GM23338 (cell line): ENCODE results near the gene TAS2R30. TPM values are rescaled to one million over a fixed set of nuclear protein-coding genes. Genes with fewer than 3 reads are reported as not detected.

Experiments
- ATAC-seq: fragments of 200-7000 bp; cut with Tn5 transposase; 3 replicates; pipeline ENCODE4 v1.9.1; 2020
- DNase-seq: peaks from one replicate; pipeline ENCODE4 v3.0.0-alpha.2; 2015; ENCODE audit warnings: low spot score
- H2AFZ ChIP-seq: fragments of 200-600 bp; sonication (generic); 2 replicates; pipeline ENCODE4 v1.8.0; 2016; ENCODE audit warnings: antibody characterized with exemption, mild to moderate bottlenecking, moderate library complexity
- H3F3A ChIP-seq: fragments of 200-600 bp; sonication (generic); replicated peaks from 2 replicates; pipeline ENCODE4 v1.8.0; 2017; ENCODE audit warnings: antibody characterized with exemption, mixed run types, low read depth
- H3K27ac ChIP-seq: fragments of 200-600 bp; sonication (generic); 2 replicates; pipeline ENCODE4 v1.6.1; 2016; ENCODE audit warnings: low read depth
- H3K27me3 ChIP-seq: fragments of 200-600 bp; sonication (generic); 2 replicates; pipeline ENCODE4 v1.8.0; 2016; ENCODE audit warnings: mild to moderate bottlenecking, mixed run types, moderate library complexity; ENCODE audit not compliant: insufficient read depth
- H3K36me3 ChIP-seq: fragments of 200-600 bp; sonication (generic); 2 replicates; pipeline ENCODE4 v1.8.0; 2016; ENCODE audit warnings: mild to moderate bottlenecking; ENCODE audit not compliant: insufficient read depth
- H3K4me1 ChIP-seq: fragments of 200-600 bp; sonication (generic); 2 replicates; pipeline ENCODE4 v1.8.0; 2016; ENCODE audit warnings: mild to moderate bottlenecking, moderate library complexity; ENCODE audit not compliant: insufficient read depth
- H3K4me2 ChIP-seq: fragments of 200-600 bp; sonication (generic); 2 replicates; pipeline ENCODE4 v1.7.1; 2017; ENCODE audit warnings: mixed run types
- H3K4me3 ChIP-seq: fragments of 200-600 bp; sonication (generic); 2 replicates; pipeline ENCODE4 v1.6.1; 2016; ENCODE audit warnings: mixed run types
- H3K79me2 ChIP-seq: fragments of 200-600 bp; sonication (generic); replicated peaks from 2 replicates; pipeline ENCODE4 v1.8.0; 2017; ENCODE audit warnings: mild to moderate bottlenecking; ENCODE audit not compliant: insufficient read depth
- H3K9me2 ChIP-seq: fragments of 200-600 bp; sonication (generic); 2 replicates; pipeline ENCODE4 v1.8.0; 2017; ENCODE audit not compliant: insufficient read depth
- H4K20me1 ChIP-seq: fragments of 200-600 bp; sonication (generic); replicated peaks from 2 replicates; pipeline ENCODE4 v1.8.0; 2017; ENCODE audit warnings: mild to moderate bottlenecking; ENCODE audit not compliant: insufficient read depth
- H3K27ac Mint-ChIP-seq: 2 replicates; pipeline ENCODE4 v1.8.0; 2020; ENCODE audit warnings: inconsistent platforms, mild to moderate bottlenecking, moderate library complexity, mixed read lengths
- H3K27me3 Mint-ChIP-seq: 3 replicates; pipeline ENCODE4 v1.8.0; 2022; ENCODE audit warnings: low read depth, mild to moderate bottlenecking, moderate library complexity, mixed read lengths, inconsistent platforms; ENCODE audit not compliant: insufficient read depth, poor library complexity
- H3K36me3 Mint-ChIP-seq: 3 replicates; pipeline ENCODE4 v1.8.0; 2021; ENCODE audit warnings: low read depth, mild to moderate bottlenecking, inconsistent platforms, moderate library complexity, mixed read lengths
- H3K4me1 Mint-ChIP-seq: 3 replicates; pipeline ENCODE4 v1.8.0; 2020; ENCODE audit warnings: mild to moderate bottlenecking, inconsistent platforms, mixed read lengths
- H3K4me3 Mint-ChIP-seq: 3 replicates; pipeline ENCODE4 v1.8.0; 2021; ENCODE audit warnings: moderate library complexity, mild to moderate bottlenecking, inconsistent platforms, mixed read lengths
- H3K9me3 Mint-ChIP-seq: 3 replicates; pipeline ENCODE4 v1.8.0; 2020; ENCODE audit warnings: moderate library complexity, mild to moderate bottlenecking, inconsistent platforms, mixed read lengths
- CREB1 ChIP-seq: fragments of 250-450 bp; sonication (Bioruptor Pico); IDR thresholded peaks from 2 replicates; pipeline ENCODE4 v1.5.0; 2020; ENCODE audit warnings: low read depth, mild to moderate bottlenecking, moderate library complexity
- EZH2 ChIP-seq: fragments of 200-600 bp; sonication (generic); IDR thresholded peaks from one replicate; pipeline ENCODE4 v1.8.0; 2017; ENCODE audit warnings: antibody characterized with exemption, mild to moderate bottlenecking, low read depth; ENCODE audit not compliant: unreplicated experiment
- EZH2phosphoT487 ChIP-seq: fragments of 200-600 bp; sonication (generic); IDR thresholded peaks from one replicate; pipeline ENCODE4 v1.8.1; 2018; ENCODE audit warnings: antibody characterized with exemption; ENCODE audit not compliant: unreplicated experiment
- JUNB ChIP-seq: IDR thresholded peaks from one replicate; pipeline ENCODE4 v1.6.1; 2016; ENCODE audit warnings: antibody characterized with exemption; ENCODE audit not compliant: unreplicated experiment
- NANOG ChIP-seq: IDR thresholded peaks from 2 replicates; pipeline ENCODE4 v1.6.1; 2016; ENCODE audit warnings: antibody characterized with exemption, borderline replicate concordance
- POLR2AphosphoS5 ChIP-seq: IDR thresholded peaks from 2 replicates; pipeline ENCODE4 v1.6.1; 2016; ENCODE audit warnings: antibody characterized with exemption, low read depth
- STAT1 ChIP-seq: IDR thresholded peaks from one replicate; pipeline ENCODE4 v1.6.1; 2016; ENCODE audit warnings: antibody characterized with exemption; ENCODE audit not compliant: unreplicated experiment
- ZNF114 ChIP-seq: fragments of 250-450 bp; sonication (Bioruptor Pico); IDR thresholded peaks from 2 replicates; pipeline ENCODE4 v1.5.0; 2020; ENCODE audit warnings: mild to moderate bottlenecking, moderate library complexity
- ZNF331 ChIP-seq: fragments of 250-450 bp; sonication (Bioruptor Pico); IDR thresholded peaks from 2 replicates; pipeline ENCODE4 v1.5.0; 2020; ENCODE audit warnings: low read depth, mild to moderate bottlenecking, moderate library complexity
- polyA plus RNA-seq: library from polyadenylated mRNA; unstranded; fragments of >200 nt; fragmentation: Nextera tagmentation; extraction: Ambion mirVana; gene quantifications from 2 replicates; pipeline ENCODE4 v1.2.1, GENCODE V29; 2016
- total RNA-seq: library from RNA; depleted of rRNA; stranded (reverse); fragments of >200 nt; shearing (Covaris generic); gene quantifications from 2 replicates; pipeline ENCODE4 v1.2.3, GENCODE V29; 2014
- TF ChIP-seq, protein P1 (sequence below): IDR thresholded peaks from one replicate; pipeline ENCODE4 v1.6.1; 2018; ENCODE audit warnings: antibody characterized with exemption; ENCODE audit not compliant: unreplicated experiment
- TF ChIP-seq, protein P2 (sequence below): fragments of 250-450 bp; sonication (Bioruptor Pico); IDR thresholded peaks from 2 replicates; pipeline ENCODE4 v1.5.0; 2020; ENCODE audit warnings: mild to moderate bottlenecking, moderate library complexity
- TF ChIP-seq, protein P3 (sequence below), 2 experiments: fragments of 200-600 bp in 1 of 2; sonication (generic) in 1 of 2; conservative IDR thresholded peaks; 2 replicates each; pipeline versions ENCODE4 v1.5.1 to v1.6.1; 2016 to 2017; ENCODE audit warnings: antibody characterized with exemption in 2 of 2, low read depth in 2 of 2, mild to moderate bottlenecking in 2 of 2, moderate library complexity in 1 of 2
- TF ChIP-seq, protein P4 (sequence below): IDR thresholded peaks from 2 replicates; pipeline ENCODE4 v1.6.1; 2016; ENCODE audit warnings: antibody characterized with exemption

The TAS2R30 gene
- total and polyA plus RNA-seq, 2 experiments from 2014 or later = 0.39 to 13.7 TPM

DNA sequence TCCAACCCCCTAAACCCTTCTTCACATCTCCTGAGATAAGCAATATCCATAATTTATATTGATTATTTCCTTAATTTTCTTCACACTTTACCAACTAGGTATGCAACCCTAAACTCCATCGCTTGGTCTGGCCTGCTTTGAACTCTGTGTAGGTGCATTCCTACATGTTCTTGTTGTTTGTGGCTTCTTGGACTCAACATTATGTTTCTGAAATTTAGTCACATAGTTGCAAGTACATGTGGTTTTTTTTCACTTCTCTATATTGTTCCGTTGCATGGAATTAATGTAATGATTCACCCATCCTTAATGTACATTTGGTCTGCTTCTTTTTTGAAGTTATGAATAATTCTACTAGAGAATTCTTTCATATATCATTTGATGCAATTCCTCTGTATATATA lies 1.6 kb upstream of the TAS2R30 start:
- TF ChIP-seq, protein P1, sequence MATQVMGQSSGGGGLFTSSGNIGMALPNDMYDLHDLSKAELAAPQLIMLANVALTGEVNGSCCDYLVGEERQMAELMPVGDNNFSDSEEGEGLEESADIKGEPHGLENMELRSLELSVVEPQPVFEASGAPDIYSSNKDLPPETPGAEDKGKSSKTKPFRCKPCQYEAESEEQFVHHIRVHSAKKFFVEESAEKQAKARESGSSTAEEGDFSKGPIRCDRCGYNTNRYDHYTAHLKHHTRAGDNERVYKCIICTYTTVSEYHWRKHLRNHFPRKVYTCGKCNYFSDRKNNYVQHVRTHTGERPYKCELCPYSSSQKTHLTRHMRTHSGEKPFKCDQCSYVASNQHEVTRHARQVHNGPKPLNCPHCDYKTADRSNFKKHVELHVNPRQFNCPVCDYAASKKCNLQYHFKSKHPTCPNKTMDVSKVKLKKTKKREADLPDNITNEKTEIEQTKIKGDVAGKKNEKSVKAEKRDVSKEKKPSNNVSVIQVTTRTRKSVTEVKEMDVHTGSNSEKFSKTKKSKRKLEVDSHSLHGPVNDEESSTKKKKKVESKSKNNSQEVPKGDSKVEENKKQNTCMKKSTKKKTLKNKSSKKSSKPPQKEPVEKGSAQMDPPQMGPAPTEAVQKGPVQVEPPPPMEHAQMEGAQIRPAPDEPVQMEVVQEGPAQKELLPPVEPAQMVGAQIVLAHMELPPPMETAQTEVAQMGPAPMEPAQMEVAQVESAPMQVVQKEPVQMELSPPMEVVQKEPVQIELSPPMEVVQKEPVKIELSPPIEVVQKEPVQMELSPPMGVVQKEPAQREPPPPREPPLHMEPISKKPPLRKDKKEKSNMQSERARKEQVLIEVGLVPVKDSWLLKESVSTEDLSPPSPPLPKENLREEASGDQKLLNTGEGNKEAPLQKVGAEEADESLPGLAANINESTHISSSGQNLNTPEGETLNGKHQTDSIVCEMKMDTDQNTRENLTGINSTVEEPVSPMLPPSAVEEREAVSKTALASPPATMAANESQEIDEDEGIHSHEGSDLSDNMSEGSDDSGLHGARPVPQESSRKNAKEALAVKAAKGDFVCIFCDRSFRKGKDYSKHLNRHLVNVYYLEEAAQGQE = no peak
- TF ChIP-seq EZH2phosphoT487 (no peak), POLR2AphosphoS5 (no peak), NANOG (no peak), EZH2 (no peak), STAT1 (no peak), ZNF331 (CRISPR knock-in tag) (no peak), ZNF114 (no peak), JUNB (no peak), CREB1 (CRISPR knock-in tag) (no peak)
- TF ChIP-seq, protein P2, sequence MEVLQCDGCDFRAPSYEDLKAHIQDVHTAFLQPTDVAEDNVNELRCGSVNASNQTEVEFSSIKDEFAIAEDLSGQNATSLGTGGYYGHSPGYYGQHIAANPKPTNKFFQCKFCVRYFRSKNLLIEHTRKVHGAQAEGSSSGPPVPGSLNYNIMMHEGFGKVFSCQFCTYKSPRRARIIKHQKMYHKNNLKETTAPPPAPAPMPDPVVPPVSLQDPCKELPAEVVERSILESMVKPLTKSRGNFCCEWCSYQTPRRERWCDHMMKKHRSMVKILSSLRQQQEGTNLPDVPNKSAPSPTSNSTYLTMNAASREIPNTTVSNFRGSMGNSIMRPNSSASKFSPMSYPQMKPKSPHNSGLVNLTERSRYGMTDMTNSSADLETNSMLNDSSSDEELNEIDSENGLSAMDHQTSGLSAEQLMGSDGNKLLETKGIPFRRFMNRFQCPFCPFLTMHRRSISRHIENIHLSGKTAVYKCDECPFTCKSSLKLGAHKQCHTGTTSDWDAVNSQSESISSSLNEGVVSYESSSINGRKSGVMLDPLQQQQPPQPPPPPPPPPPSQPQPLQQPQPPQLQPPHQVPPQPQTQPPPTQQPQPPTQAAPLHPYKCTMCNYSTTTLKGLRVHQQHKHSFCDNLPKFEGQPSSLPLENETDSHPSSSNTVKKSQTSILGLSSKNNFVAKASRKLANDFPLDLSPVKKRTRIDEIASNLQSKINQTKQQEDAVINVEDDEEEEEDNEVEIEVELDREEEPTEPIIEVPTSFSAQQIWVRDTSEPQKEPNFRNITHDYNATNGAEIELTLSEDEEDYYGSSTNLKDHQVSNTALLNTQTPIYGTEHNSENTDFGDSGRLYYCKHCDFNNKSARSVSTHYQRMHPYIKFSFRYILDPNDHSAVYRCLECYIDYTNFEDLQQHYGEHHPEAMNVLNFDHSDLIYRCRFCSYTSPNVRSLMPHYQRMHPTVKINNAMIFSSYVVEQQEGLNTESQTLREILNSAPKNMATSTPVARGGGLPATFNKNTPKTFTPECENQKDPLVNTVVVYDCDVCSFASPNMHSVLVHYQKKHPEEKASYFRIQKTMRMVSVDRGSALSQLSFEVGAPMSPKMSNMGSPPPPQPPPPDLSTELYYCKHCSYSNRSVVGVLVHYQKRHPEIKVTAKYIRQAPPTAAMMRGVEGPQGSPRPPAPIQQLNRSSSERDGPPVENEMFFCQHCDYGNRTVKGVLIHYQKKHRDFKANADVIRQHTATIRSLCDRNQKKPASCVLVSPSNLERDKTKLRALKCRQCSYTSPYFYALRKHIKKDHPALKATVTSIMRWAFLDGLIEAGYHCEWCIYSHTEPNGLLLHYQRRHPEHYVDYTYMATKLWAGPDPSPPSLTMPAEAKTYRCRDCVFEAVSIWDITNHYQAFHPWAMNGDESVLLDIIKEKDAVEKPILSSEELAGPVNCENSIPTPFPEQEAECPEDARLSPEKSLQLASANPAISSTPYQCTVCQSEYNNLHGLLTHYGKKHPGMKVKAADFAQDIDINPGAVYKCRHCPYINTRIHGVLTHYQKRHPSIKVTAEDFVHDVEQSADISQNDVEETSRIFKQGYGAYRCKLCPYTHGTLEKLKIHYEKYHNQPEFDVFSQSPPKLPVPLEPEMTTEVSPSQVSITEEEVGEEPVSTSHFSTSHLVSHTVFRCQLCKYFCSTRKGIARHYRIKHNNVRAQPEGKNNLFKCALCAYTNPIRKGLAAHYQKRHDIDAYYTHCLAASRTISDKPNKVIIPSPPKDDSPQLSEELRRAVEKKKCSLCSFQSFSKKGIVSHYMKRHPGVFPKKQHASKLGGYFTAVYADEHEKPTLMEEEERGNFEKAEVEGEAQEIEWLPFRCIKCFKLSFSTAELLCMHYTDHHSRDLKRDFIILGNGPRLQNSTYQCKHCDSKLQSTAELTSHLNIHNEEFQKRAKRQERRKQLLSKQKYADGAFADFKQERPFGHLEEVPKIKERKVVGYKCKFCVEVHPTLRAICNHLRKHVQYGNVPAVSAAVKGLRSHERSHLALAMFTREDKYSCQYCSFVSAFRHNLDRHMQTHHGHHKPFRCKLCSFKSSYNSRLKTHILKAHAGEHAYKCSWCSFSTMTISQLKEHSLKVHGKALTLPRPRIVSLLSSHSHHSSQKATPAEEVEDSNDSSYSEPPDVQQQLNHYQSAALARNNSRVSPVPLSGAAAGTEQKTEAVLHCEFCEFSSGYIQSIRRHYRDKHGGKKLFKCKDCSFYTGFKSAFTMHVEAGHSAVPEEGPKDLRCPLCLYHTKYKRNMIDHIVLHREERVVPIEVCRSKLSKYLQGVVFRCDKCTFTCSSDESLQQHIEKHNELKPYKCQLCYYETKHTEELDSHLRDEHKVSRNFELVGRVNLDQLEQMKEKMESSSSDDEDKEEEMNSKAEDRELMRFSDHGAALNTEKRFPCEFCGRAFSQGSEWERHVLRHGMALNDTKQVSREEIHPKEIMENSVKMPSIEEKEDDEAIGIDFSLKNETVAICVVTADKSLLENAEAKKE = no peak
- TF ChIP-seq, protein P3, sequence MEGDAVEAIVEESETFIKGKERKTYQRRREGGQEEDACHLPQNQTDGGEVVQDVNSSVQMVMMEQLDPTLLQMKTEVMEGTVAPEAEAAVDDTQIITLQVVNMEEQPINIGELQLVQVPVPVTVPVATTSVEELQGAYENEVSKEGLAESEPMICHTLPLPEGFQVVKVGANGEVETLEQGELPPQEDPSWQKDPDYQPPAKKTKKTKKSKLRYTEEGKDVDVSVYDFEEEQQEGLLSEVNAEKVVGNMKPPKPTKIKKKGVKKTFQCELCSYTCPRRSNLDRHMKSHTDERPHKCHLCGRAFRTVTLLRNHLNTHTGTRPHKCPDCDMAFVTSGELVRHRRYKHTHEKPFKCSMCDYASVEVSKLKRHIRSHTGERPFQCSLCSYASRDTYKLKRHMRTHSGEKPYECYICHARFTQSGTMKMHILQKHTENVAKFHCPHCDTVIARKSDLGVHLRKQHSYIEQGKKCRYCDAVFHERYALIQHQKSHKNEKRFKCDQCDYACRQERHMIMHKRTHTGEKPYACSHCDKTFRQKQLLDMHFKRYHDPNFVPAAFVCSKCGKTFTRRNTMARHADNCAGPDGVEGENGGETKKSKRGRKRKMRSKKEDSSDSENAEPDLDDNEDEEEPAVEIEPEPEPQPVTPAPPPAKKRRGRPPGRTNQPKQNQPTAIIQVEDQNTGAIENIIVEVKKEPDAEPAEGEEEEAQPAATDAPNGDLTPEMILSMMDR (conservative IDR thresholded peaks at IDR 0.05; ENCODE audit: low read depth in 2 of 2) = no peak
- TF ChIP-seq, protein P4, sequence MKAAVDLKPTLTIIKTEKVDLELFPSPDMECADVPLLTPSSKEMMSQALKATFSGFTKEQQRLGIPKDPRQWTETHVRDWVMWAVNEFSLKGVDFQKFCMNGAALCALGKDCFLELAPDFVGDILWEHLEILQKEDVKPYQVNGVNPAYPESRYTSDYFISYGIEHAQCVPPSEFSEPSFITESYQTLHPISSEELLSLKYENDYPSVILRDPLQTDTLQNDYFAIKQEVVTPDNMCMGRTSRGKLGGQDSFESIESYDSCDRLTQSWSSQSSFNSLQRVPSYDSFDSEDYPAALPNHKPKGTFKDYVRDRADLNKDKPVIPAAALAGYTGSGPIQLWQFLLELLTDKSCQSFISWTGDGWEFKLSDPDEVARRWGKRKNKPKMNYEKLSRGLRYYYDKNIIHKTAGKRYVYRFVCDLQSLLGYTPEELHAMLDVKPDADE = no peak
- Mint-ChIP-seq H3K9me3 (no peaks in the 10 kb centered on the region), H3K4me1 (0 out of 3 replicates have a peak, but pooled peaks cover 3% of the 10 kb centered on the region), H3K36me3 (peaks cover 4% of the 10 kb centered on the region), H3K27ac (no peak overlapping the region), H3K27me3 (no peaks in the 10 kb centered on the region), H3K4me3 (no peak overlapping the region)
- no peaks in the 10 kb centered on the region for H3K9me2 ChIP-seq
- H2AFZ ChIP-seq = no peak overlapping the region
- no peak overlapping the region for H3K4me3 ChIP-seq
- no peaks in the 10 kb centered on the region for H3K36me3 ChIP-seq
- H3F3A ChIP-seq = no peaks in the 10 kb centered on the region
- peaks cover 4% of the 10 kb centered on the region for H4K20me1 ChIP-seq
- DNase-seq (no peak), ATAC-seq (no peak)
- no peak overlapping the region for H3K4me2 ChIP-seq
- H3K79me2 ChIP-seq = peaks cover 92% of the 10 kb centered on the region
- H3K27ac ChIP-seq = no peak overlapping the region
- H3K27me3 ChIP-seq = no peaks in the 10 kb centered on the region
- no peaks in the 10 kb centered on the region for H3K4me1 ChIP-seq
